Neural progenitor cell (in vitro differentiated cells): ENCODE data around the gene ANKDD1A.

Experiments used
- EZH2 ChIP-seq: fragments of 200-600 bp; sonication (generic); IDR thresholded peaks from 2 replicates; pipeline ENCODE4 v1.6.1; 2017; ENCODE audit warnings: antibody characterized with exemption, mild to moderate bottlenecking, moderate library complexity
- EZH2phosphoT487 ChIP-seq: fragments of 200-600 bp; sonication (generic); IDR thresholded peaks from 2 replicates; pipeline ENCODE4 v1.6.1; 2017; ENCODE audit warnings: antibody characterized with exemption

- TF ChIP-seq EZH2 (no peak), EZH2phosphoT487 (no peak)
Measured at GRCh38 chr15:64894395-64895056, 17.2 kb upstream of the ANKDD1A start.
